Kidney (tissue), 14 donors: ENCODE data around the gene MYH13. TPM values are rescaled to one million over a fixed set of nuclear protein-coding genes. Genes with fewer than 3 reads are reported as not detected.

Experiments
- DNase-seq, 5 donors: peaks; one replicate each; pipeline ENCODE4 v3.0.0-alpha.2; 2013 to 2020
- FAIRE-seq: peaks from 2 replicates; lab custom pipeline; 2012; peaks lifted over from hg19 to GRCh38; lab: Jason Lieb, UNC
- H3K27ac ChIP-seq, 2 donors: one replicate each; pipeline ENCODE4 v1.7.0; 2013; ENCODE audit warnings: low read depth in 2 of 2, low read length in 2 of 2, inconsistent platforms in 1 of 2
- H3K27me3 ChIP-seq: one replicate; pipeline ENCODE4 v1.7.1; 2013; ENCODE audit warnings: low read length, inconsistent platforms; ENCODE audit not compliant: control insufficient read depth, insufficient read depth
- H3K36me3 ChIP-seq, 3 donors: one replicate each; pipeline versions ENCODE4 v1.7.0 to v1.7.1; 2013; ENCODE audit warnings: low read length in 3 of 3, control low read depth in 1 of 3, inconsistent platforms in 1 of 3; ENCODE audit not compliant: insufficient read depth in 3 of 3, control insufficient read depth in 2 of 3
- H3K4me1 ChIP-seq, 3 donors: one replicate each; pipeline versions ENCODE4 v1.7.0 to v1.7.1; 2013; ENCODE audit warnings: low read length in 3 of 3, inconsistent platforms in 1 of 3, low read depth in 1 of 3; ENCODE audit not compliant: control insufficient read depth in 2 of 3, insufficient read depth in 2 of 3
- H3K4me3 ChIP-seq, 3 donors: one replicate each; pipeline versions ENCODE4 v1.7.0 to v1.8.1; 2013; ENCODE audit warnings: low read length in 3 of 3, control low read depth in 1 of 3, inconsistent platforms in 1 of 3
- H3K9ac ChIP-seq, 3 donors: one replicate each; pipeline versions ENCODE4 v1.7.0 to v1.7.1; 2013; ENCODE audit warnings: low read length in 3 of 3, control low read depth in 1 of 3, inconsistent platforms in 1 of 3
- H3K9me3 ChIP-seq, 3 donors: one replicate each; pipeline versions ENCODE4 v1.7.0 to v1.7.1; 2013; ENCODE audit warnings: low read length in 3 of 3, control low read depth in 1 of 3, inconsistent platforms in 1 of 3; ENCODE audit not compliant: control insufficient read depth in 2 of 3, insufficient read depth in 1 of 3
- CTCF ChIP-seq: IDR thresholded peaks from 3 replicates; pipeline ENCODE4 v1.5.1; 2012; ENCODE audit warnings: mild to moderate bottlenecking, moderate library complexity, borderline replicate concordance; ENCODE audit not compliant: insufficient read depth; ENCODE audit errors: extremely low read depth
- intact Hi-C: fragments of 100-400 bp; cut with DNase I; formaldehyde crosslinking; loops from one replicate; pipeline ENCODE4 v1.11.1; 2022
- polyA plus RNA-seq: library from polyadenylated mRNA; stranded (reverse); fragments of 350-450 nt; fragmentation: Illumina TruSeq; extraction: RNeasy Lipid Tissue Mini Kit (QIAGEN cat#74804); gene quantifications from one replicate; pipeline ENCODE4 v1.2.3, GENCODE V29; 2014; ENCODE audit warnings: low read depth, low replicate concordance; ENCODE audit not compliant: insufficient read depth
- total RNA-seq: library from RNA; stranded (reverse); fragmentation: NEBNext Ultra II Directional; extraction: Animal tissue kit (Norgen Biotek cat#: 25700); gene quantifications from one replicate; pipeline ENCODE4 v1.2.1, GENCODE V29; 2021
- donor health status: control.
- donor health status: control.
- donor health status: control.
- donor health status: control.
- donor health status: control.
- donor health status: DM: yes; HTN: yes; CAD: no.
- donor health status: Normal renal cell carcinoma (clear cell type).

The MYH13 gene
- total and polyA plus RNA-seq, 2 donors from 2014 or later = not detected

DNA sequence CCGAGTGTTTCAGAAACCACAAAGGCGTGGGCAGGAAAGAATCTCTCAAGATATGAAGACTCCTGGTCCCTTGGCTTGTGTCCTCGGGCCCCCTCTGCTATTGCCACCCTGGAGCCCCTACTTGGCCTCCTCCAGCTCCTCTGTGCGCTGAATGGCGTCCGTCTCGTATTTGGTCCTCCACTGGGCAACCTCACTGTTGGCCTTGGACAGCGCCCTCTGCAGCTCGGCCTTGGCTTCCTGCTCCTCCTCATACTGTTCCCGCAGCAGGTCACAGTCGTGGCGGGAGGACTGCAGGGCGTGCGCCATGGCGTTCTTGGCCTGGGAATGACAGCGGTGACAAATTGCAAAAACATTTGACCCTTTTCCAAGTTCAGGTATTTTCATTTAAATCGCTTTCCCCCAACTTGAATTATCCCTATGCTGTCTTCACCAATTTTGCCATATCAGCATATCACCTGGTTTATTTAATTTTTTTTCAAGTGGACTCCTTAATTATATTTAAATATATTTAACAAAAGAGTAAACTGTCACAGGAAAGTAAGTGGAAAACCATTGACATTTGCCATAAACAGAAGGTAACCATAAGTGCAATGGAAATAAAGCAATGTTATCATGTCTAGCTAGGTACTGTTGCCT, 59.7 kb downstream of the MYH13 start:
- no peaks in the 10 kb centered on the region for H3K27me3 ChIP-seq
- no peaks in the 10 kb centered on the region for H3K9me3 ChIP-seq
- no peak overlapping the region for H3K9ac ChIP-seq
- H3K4me1 ChIP-seq = no peaks in the 10 kb centered on the region
- intact Hi-C loops = no loop called here
- no peaks in the 10 kb centered on the region for H3K36me3 ChIP-seq
- FAIRE-seq (no peak), DNase-seq (no peak)
- H3K27ac ChIP-seq = no peak overlapping the region
- no peak for TF ChIP-seq CTCF
- H3K4me3 ChIP-seq = no peak overlapping the region

DNA sequence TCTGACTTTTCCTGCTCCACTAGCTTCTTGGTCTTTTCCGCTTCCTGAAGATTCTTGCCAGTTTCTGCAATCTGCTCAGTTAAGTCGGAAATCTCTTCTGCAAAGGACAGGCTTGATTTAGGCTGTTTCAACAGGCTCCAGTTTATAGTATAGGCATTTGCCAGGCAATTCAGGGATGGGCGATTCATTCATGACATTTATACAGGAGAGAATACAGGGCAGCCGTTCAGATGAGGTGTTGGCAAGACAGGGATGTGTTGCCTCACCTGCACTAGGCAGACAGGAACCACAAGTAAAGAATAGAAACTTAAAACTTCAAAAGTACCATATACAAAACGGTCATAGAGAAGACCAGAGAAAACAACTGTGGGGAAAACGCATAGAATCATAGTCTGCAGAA, 61.7 kb downstream of the MYH13 start:
- no peak for TF ChIP-seq CTCF
- H3K27ac ChIP-seq = no peak overlapping the region
- no peaks in the 10 kb centered on the region for H3K4me1 ChIP-seq
- no peak overlapping the region for H3K9ac ChIP-seq
- H3K9me3 ChIP-seq = no peaks in the 10 kb centered on the region
- intact Hi-C loops = no loop called here
- no peaks in the 10 kb centered on the region for H3K27me3 ChIP-seq
- DNase-seq = no peak
- FAIRE-seq = no peak
- H3K4me3 ChIP-seq = no peak overlapping the region
- H3K36me3 ChIP-seq = no peaks in the 10 kb centered on the region

DNA sequence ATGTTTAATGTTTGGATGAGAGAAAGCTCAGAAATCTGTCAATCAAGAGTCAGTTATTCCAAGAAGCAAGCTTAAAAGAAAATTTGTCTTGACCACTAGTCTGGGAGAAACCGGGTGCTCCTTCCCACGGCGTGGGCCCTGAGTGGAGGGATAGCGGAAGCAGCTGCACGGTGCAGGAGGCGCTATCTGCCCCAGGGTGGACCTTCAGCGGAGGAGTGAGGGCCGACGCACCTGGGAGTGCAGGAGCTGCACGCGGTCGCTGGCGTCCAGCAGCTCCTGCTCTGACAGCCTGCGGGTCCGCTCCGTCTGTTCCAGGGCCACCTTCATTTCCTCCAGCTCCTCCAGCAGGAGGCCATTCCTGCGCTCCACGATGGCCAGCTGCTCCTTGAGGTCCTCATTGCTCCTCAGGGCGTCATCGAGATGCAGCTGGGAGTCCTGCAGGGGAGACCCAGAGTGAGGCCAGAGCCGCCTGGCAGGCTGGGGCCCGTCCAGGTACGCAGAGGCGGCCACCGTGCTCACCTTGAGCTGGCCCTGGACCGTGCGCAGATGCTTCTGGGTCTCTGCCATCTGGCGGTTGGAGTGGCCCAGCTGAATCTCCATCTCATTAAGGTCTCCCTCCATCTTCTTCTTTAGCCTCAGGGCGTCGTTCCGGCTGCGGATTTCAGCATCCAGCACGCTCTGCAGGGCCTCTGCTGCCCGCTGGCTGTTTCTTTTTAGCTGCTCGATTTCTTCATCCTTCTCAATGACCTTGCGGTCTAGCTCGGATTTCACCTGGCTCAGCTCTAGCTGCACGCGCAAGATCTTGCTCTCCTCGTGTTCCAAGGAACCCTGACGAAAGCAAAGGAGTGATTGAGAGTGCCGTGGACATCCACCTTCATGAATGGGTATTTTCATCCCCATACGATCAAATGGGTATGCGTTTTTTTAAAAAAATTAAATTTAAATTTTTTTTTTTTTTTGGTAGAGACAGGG, 63.5 kb downstream of the MYH13 start:
- Histone ChIP-seq H3K4me3 (no peak overlapping the region), H3K4me1 (peaks cover 0 to 2% (median 0%) of the 10 kb centered on the region in 3 donors), H3K27ac (no peak overlapping the region), H3K9ac (no peak overlapping the region), H3K27me3 (no peaks in the 10 kb centered on the region), H3K36me3 (no peaks in the 10 kb centered on the region), H3K9me3 (no peaks in the 10 kb centered on the region)
- FAIRE-seq = no peak
- no peak for TF ChIP-seq CTCF
- DNase-seq = no peak
- intact Hi-C loops = no loop called here
